HG03135 (cell line): Measurements from ENCODE around the gene OR4N2.
"Not testable (repeated sequence)": the region's sequence is repeated elsewhere in the genome, so short reads cannot be mapped to it uniquely, and the experiment has no call there.

Source experiments
- ATAC-seq: cut with Tn5 transposase; IDR thresholded peaks from one replicate; pipeline ENCODE4 v1.9.1; 2021; ENCODE audit warnings: mild to moderate bottlenecking, moderate library complexity; ENCODE audit not compliant: unreplicated experiment

OR4N2 gene

GRCh38 chr14:19803470-19803869 is at the start of gene OR4N2:
OR4N2 (plus strand) TSS chr14:19803770; CDS start chr14:19827449, 23,679 bp downstream.
- ATAC-seq, result not testable (repeated sequence)

GRCh38 chr14:19754172-19754571 is 49.4 kb upstream of the OR4N2 start:
- ATAC-seq, result no peak

- not testable (repeated sequence) for ATAC-seq
Measured at GRCh38 chr14:19771491-19771890, 32.1 kb upstream of the OR4N2 start.

GRCh38 chr14:19771895-19772430 is 31.6 kb upstream of the OR4N2 start:
- no peak for ATAC-seq

GRCh38 chr14:19772454-19772853 is 31.1 kb upstream of the OR4N2 start:
- ATAC-seq, result not testable (repeated sequence)

- ATAC-seq, result not testable (repeated sequence)
Measured at GRCh38 chr14:19773204-19773603, 30.4 kb upstream of the OR4N2 start, which contains the start of gene OR4M1. OR4M1 (plus strand) TSS chr14:19773504; CDS start chr14:19780323, 6,819 bp downstream.

- no peak for ATAC-seq
Measured at GRCh38 chr14:19775587-19775986, 28.0 kb upstream of the OR4N2 start.

GRCh38 chr14:19785848-19786247 is 17.7 kb upstream of the OR4N2 start:
- ATAC-seq, result not testable (repeated sequence)

GRCh38 chr14:19787318-19787717 is 16.3 kb upstream of the OR4N2 start:
- ATAC-seq, result not testable (repeated sequence)

GRCh38 chr14:19788150-19788549 is 15.4 kb upstream of the OR4N2 start:
- not testable (repeated sequence) for ATAC-seq

- ATAC-seq, result not testable (repeated sequence)
Measured at GRCh38 chr14:19796520-19797108, 7.0 kb upstream of the OR4N2 start.

GRCh38 chr14:19799880-19800279 is 3.7 kb upstream of the OR4N2 start:
- ATAC-seq, result no peak

- no peak for ATAC-seq
Measured at GRCh38 chr14:19800282-19801117, 3.1 kb upstream of the OR4N2 start.

- ATAC-seq, result no peak
Measured at GRCh38 chr14:19801118-19801464, 2.5 kb upstream of the OR4N2 start.

- ATAC-seq, result not testable (repeated sequence)
Measured at GRCh38 chr14:19813171-19813920, 9.8 kb downstream of the OR4N2 start.

GRCh38 chr14:19819879-19820278 is 16.3 kb downstream of the OR4N2 start:
- not testable (repeated sequence) for ATAC-seq

- ATAC-seq, result not testable (repeated sequence)
Measured at GRCh38 chr14:19821016-19821415, 17.4 kb downstream of the OR4N2 start.

GRCh38 chr14:19823178-19823577 is 19.6 kb downstream of the OR4N2 start:
- no peak for ATAC-seq

- ATAC-seq, result no peak
Measured at GRCh38 chr14:19823765-19824164, 20.2 kb downstream of the OR4N2 start.

GRCh38 chr14:19827626-19828244 is 24.2 kb downstream of the OR4N2 start:
- not testable (repeated sequence) for ATAC-seq

GRCh38 chr14:19828314-19828713 is 24.7 kb downstream of the OR4N2 start:
- no peak for ATAC-seq
